SH-SY5Y (cell line): ENCODE data around the gene HOXB5.

Source experiments
- GATA2 ChIP-seq: IDR thresholded peaks from 2 replicates; pipeline ENCODE4 v1.6.1; 2011; ENCODE audit warnings: mild to moderate bottlenecking, low read depth, low read length
- GATA3 ChIP-seq: IDR thresholded peaks from 2 replicates; pipeline ENCODE4 v1.6.1; 2011; ENCODE audit warnings: low read depth, mild to moderate bottlenecking, low read length, moderate library complexity

DNA sequence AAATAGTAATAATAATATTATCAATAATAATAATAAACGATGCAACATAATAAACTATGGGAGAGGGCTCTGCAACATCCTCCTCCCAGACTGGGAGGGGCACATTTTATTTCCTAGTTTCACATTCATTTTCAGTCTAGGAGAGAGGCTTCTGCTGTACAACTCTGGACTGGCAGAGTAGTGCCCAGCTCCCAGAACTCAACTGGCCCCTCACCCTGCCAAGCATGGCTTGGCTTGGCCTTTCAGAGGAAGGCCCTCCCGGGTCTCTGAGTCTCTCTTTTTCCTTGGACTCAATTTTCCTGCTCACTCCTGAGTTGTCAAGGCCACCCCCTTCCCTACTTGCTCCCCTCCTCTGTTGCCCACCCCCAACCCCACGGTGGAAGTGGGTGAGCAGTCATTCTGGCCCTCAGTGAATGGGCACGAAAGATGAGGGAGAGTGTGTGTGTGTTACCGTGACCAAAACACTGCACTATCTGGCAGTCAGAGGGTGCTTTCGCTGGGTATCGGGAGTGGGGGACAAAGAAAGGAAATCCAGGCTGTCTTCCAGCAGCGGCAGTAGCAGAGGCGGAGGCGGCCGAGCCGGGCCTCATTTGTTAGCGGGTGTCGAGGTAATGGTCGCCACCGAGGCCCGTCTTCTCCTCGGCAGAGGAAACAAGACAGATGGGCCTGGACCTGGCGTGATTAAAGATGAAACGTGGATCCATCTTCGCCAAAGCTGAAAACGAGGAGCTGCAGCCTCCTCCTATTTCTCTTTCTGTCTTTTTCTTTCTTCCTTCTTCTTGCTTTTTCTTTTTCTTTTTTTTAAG lies 17.7 kb downstream of the HOXB5 start:
- TF ChIP-seq GATA2 (no peak), GATA3 (no peak)
